Measurements from ENCODE around the gene H3-3A.

Gene H3-3A

GRCh38 chr1:226110249-226111097, 48.0 kb downstream of the H3-3A start:
- in situ Hi-C loops (cut with HindIII; ENCODE audit: low sequenced_read_pairs), result no loop called here

GRCh38 chr1:226111098-226111882, 48.8 kb downstream of the H3-3A start:
- in situ Hi-C loops (cut with HindIII; ENCODE audit: low sequenced_read_pairs), result no loop called here

- in situ Hi-C loops (cut with HindIII; ENCODE audit: low sequenced_read_pairs), result no loop called here
These were observed 49.4 kb downstream of the H3-3A start for GRCh38 chr1:226111883-226112261.

GRCh38 chr1:226112626-226113025, 50.1 kb downstream of the H3-3A start:
- in situ Hi-C loops (cut with HindIII; ENCODE audit: low sequenced_read_pairs), result no loop called here

- in situ Hi-C loops (cut with HindIII; ENCODE audit: low sequenced_read_pairs), result no loop called here
These were observed 54.2 kb downstream of the H3-3A start for GRCh38 chr1:226116673-226117072.

- in situ Hi-C loops (cut with HindIII; ENCODE audit: low sequenced_read_pairs), result no loop called here
These were observed 54.8 kb downstream of the H3-3A start for GRCh38 chr1:226117330-226117729.

- in situ Hi-C loops (cut with HindIII; ENCODE audit: low sequenced_read_pairs), result no loop called here
These were observed 55.8 kb downstream of the H3-3A start for GRCh38 chr1:226118357-226118756.

- in situ Hi-C loops (cut with HindIII; ENCODE audit: low sequenced_read_pairs), result no loop called here
These were observed 56.7 kb downstream of the H3-3A start for GRCh38 chr1:226119169-226119568.

GRCh38 chr1:226120398-226120797, 57.9 kb downstream of the H3-3A start:
- in situ Hi-C loops (cut with HindIII; ENCODE audit: low sequenced_read_pairs), result no loop called here

- in situ Hi-C loops (cut with HindIII; ENCODE audit: low sequenced_read_pairs), result no loop called here
These were observed 58.6 kb downstream of the H3-3A start for GRCh38 chr1:226121049-226121586.

Data from endothelial cell of hepatic sinusoid (primary cell).